GM18502 (cell line): ENCODE data around the gene FOXA3.
"Not testable (repeated sequence)": the region's sequence is repeated elsewhere in the genome, so short reads cannot be mapped to it uniquely, and the experiment has no call there.

Experiments used
- ATAC-seq: cut with Tn5 transposase; IDR thresholded peaks from one replicate; pipeline ENCODE4 v1.9.1; 2021; ENCODE audit warnings: mild to moderate bottlenecking; ENCODE audit not compliant: unreplicated experiment, poor library complexity

The FOXA3 gene

GRCh38 chr19:45886427-45887199 lies 22.5 kb downstream of the FOXA3 start:
- peak; percentile 61 for ATAC-seq

GRCh38 chr19:45887200-45887710 lies 23.1 kb downstream of the FOXA3 start:
- no peak for ATAC-seq

- ATAC-seq = no peak
These were observed 25.2 kb downstream of the FOXA3 start for GRCh38 chr19:45889210-45889885.

GRCh38 chr19:45890877-45891276 lies 26.8 kb downstream of the FOXA3 start:
- ATAC-seq = no peak

GRCh38 chr19:45895519-45895972 lies 31.4 kb downstream of the FOXA3 start:
- ATAC-seq = no peak

GRCh38 chr19:45895983-45896599 lies 32.0 kb downstream of the FOXA3 start:
- not testable (repeated sequence) for ATAC-seq

- ATAC-seq = no peak
These were observed 33.2 kb downstream of the FOXA3 start for GRCh38 chr19:45897261-45897812.

- ATAC-seq = no peak
These were observed 35.1 kb downstream of the FOXA3 start for GRCh38 chr19:45899253-45899652.

- ATAC-seq = no peak
These were observed 35.9 kb downstream of the FOXA3 start for GRCh38 chr19:45899919-45900589.

- no peak for ATAC-seq
These were observed 36.8 kb downstream of the FOXA3 start for GRCh38 chr19:45900738-45901431.

- no peak for ATAC-seq
These were observed 37.3 kb downstream of the FOXA3 start for GRCh38 chr19:45901432-45901911.

GRCh38 chr19:45901912-45902650 lies 38.0 kb downstream of the FOXA3 start, which contains the start of gene MYPOP:
Gene MYPOP, minus strand, starts transcription at chr19:45902613. Its CDS starts 840 bp downstream, at chr19:45901773.
- ATAC-seq = no peak

GRCh38 chr19:45902651-45903625 lies 38.8 kb downstream of the FOXA3 start:
- peak; percentile 91 for ATAC-seq

- ATAC-seq = no peak
These were observed 40.9 kb downstream of the FOXA3 start for GRCh38 chr19:45905011-45905410.

- no peak for ATAC-seq
These were observed 42.1 kb downstream of the FOXA3 start for GRCh38 chr19:45906221-45906620.

- no peak for ATAC-seq
These were observed 44.8 kb downstream of the FOXA3 start for GRCh38 chr19:45908956-45909355.

- no peak for ATAC-seq
These were observed 47.2 kb downstream of the FOXA3 start for GRCh38 chr19:45911291-45911690.
